PC-3 (cell line): ENCODE data around the gene DMKN. TPM values are rescaled to one million over a fixed set of nuclear protein-coding genes. Genes with fewer than 3 reads are reported as not detected.

ENCODE experiments used
- ATAC-seq: fragments of 200-7000 bp; cut with Tn5 transposase; 2 replicates; pipeline ENCODE4 v1.9.1; 2020; ENCODE audit warnings: mild to moderate bottlenecking, moderate library complexity
- BruUV-seq: library from RNA; stranded (reverse); fragments of 400-500 nt; replicated peaks from 2 replicates; lab custom pipeline; 2021; lab: Mats Ljungman, UMichigan
- CTCF ChIA-PET: fragments of 300-600 bp; sonication (Branson Sonifier 250); formaldehyde crosslinking; loops from one replicate; lab custom pipeline; 2022; ENCODE audit warnings: antibody characterized with exemption; lab: Charles Lee
- POLR2A ChIA-PET: fragments of 300-600 bp; sonication (Branson Sonifier 250); formaldehyde crosslinking; loops from one replicate; lab custom pipeline; 2022; ENCODE audit warnings: antibody characterized with exemption; ENCODE audit not compliant: unreplicated experiment; lab: Charles Lee
- DNase-seq: peaks from one replicate; pipeline ENCODE4 v3.0.0-alpha.2; 2015
- H2AFZ ChIP-seq: fragments of 300-600 bp; sonication (generic); 2 replicates; pipeline ENCODE4 v1.6.0; 2016; ENCODE audit warnings: antibody characterized with exemption, low read length
- H3F3A ChIP-seq: fragments of 300-600 bp; sonication (generic); one replicate; pipeline ENCODE4 v1.6.0; 2017; ENCODE audit warnings: antibody characterized with exemption, low read length, control low read depth, mild to moderate bottlenecking; ENCODE audit not compliant: unreplicated experiment
- H3K27ac ChIP-seq: fragments of 300-600 bp; sonication (generic); 2 replicates; pipeline ENCODE4 v1.5.1; 2016; ENCODE audit warnings: mild to moderate bottlenecking, low read length
- H3K27me3 ChIP-seq: fragments of 300-600 bp; sonication (generic); 2 replicates; pipeline ENCODE4 v1.6.1; 2016; ENCODE audit warnings: low read length, mixed read lengths
- H3K36me3 ChIP-seq: fragments of 300-600 bp; sonication (generic); 2 replicates; pipeline ENCODE4 v1.6.1; 2016; ENCODE audit warnings: low read depth, mixed run types, low read length, mixed read lengths
- H3K4me1 ChIP-seq: fragments of 300-600 bp; sonication (generic); 2 replicates; pipeline ENCODE4 v1.5.1; 2016; ENCODE audit warnings: low read length; ENCODE audit not compliant: insufficient read depth
- H3K4me2 ChIP-seq: fragments of 300-600 bp; sonication (generic); 2 replicates; pipeline ENCODE4 v1.6.0; 2016; ENCODE audit warnings: low read length
- H3K4me3 ChIP-seq: fragments of 300-600 bp; sonication (generic); 2 replicates; pipeline ENCODE4 v1.5.1; 2016; ENCODE audit warnings: mild to moderate bottlenecking, low read length, mixed read lengths
- H3K79me2 ChIP-seq: fragments of 300-600 bp; sonication (generic); 2 replicates; pipeline ENCODE4 v1.6.1; 2017; ENCODE audit warnings: low read length, mixed read lengths
- H3K9ac ChIP-seq: fragments of 300-600 bp; sonication (generic); 2 replicates; pipeline ENCODE4 v1.6.0; 2016; ENCODE audit warnings: mild to moderate bottlenecking, low read length
- H3K9me2 ChIP-seq: fragments of 300-600 bp; sonication (generic); replicated peaks from 2 replicates; pipeline ENCODE4 v1.6.1; 2016; ENCODE audit warnings: mixed run types, low read length, mixed read lengths
- H3K9me3 ChIP-seq: fragments of 300-600 bp; sonication (generic); 2 replicates; pipeline ENCODE4 v1.6.1; 2016; ENCODE audit warnings: low read length, mixed read lengths
- H4K20me1 ChIP-seq: fragments of 300-600 bp; sonication (generic); 2 replicates; pipeline ENCODE4 v1.6.1; 2016; ENCODE audit warnings: low read length, mixed read lengths
- CTCF ChIP-seq: fragments of 300-600 bp; sonication (generic); conservative IDR thresholded peaks from 2 replicates; pipeline ENCODE4 v1.5.1; 2017; ENCODE audit warnings: antibody characterized with exemption, low read depth, mild to moderate bottlenecking, low read length
- EZH2 ChIP-seq: fragments of 300-600 bp; sonication (generic); IDR thresholded peaks from one replicate; pipeline ENCODE4 v1.6.1; 2017; ENCODE audit warnings: antibody characterized with exemption, mild to moderate bottlenecking, low read length; ENCODE audit not compliant: unreplicated experiment
- EZH2phosphoT487 ChIP-seq: fragments of 300-600 bp; sonication (generic); IDR thresholded peaks from 2 replicates; pipeline ENCODE4 v1.6.1; 2018; ENCODE audit warnings: mild to moderate bottlenecking, antibody characterized with exemption, low read length, borderline replicate concordance
- intact Hi-C: fragments of 100-400 bp; cut with micrococcal nuclease; formaldehyde crosslinking; loops from 2 replicates; pipeline ENCODE4 v1.9.0; 2023
- total RNA-seq: library from RNA; depleted of rRNA; stranded (reverse); fragments of >200 nt; gene quantifications from 2 replicates; pipeline ENCODE4 v1.2.3, GENCODE V29; 2014

DMKN gene
- total RNA-seq, 1 experiment from 2014 or later, result 128 TPM

- Histone ChIP-seq H3F3A (no peaks in the 10 kb centered on the region), H3K9me2 (no peaks in the 10 kb centered on the region), H4K20me1 (no peaks in the 10 kb centered on the region), H3K79me2 (peaks cover 22% of the 10 kb centered on the region), H2AFZ (no peak overlapping the region), H3K27ac (no peak overlapping the region), H3K9me3 (no peaks in the 10 kb centered on the region), H3K27me3 (no peaks in the 10 kb centered on the region), H3K4me2 (no peak overlapping the region), H3K9ac (no peak overlapping the region), H3K4me1 (peaks cover 13% of the 10 kb centered on the region), H3K36me3 (no peaks in the 10 kb centered on the region), H3K4me3 (no peak overlapping the region)
- POLR2A ChIA-PET, result no interaction called here
- intact Hi-C loops, result loop anchor here (5.0 kb wide), 1 partner anchor 129 kb away; the partner anchor contains the start of gene ETV2
- CTCF ChIA-PET, result no interaction called here
- DNase-seq, result no peak
- no peak for TF ChIP-seq EZH2
- no peak for TF ChIP-seq EZH2phosphoT487
- TF ChIP-seq CTCF, result no peak
- no peak for ATAC-seq
- no TSS peak for BruUV-seq
Measured at GRCh38 chr19:35512831-35513627, 420 bp downstream of the DMKN start.

GRCh38 chr19:35511337-35511736 is 2.1 kb downstream of the DMKN start:
- H3K79me2 ChIP-seq, result peaks cover 25% of the 10 kb centered on the region
- DNase-seq (no peak), ATAC-seq (no peak)
- peaks cover 13% of the 10 kb centered on the region; the same call in 1 of the 2 replicates for H3K4me1 ChIP-seq
- H3K9me2 ChIP-seq, result no peaks in the 10 kb centered on the region
- BruUV-seq, result no TSS peak
- no peak overlapping the region for H2AFZ ChIP-seq
- no peak overlapping the region for H3K4me3 ChIP-seq
- H3K27ac ChIP-seq, result no peak overlapping the region
- intact Hi-C loops, result loop anchor here (5.0 kb wide), 1 partner anchor 131 kb away; the partner anchor contains the start of gene ETV2
- no peaks in the 10 kb centered on the region for H3F3A ChIP-seq
- ChIA-PET CTCF (no interaction called here), POLR2A (no interaction called here)
- H3K4me2 ChIP-seq, result no peak overlapping the region
- no peak for TF ChIP-seq CTCF
- no peak for TF ChIP-seq EZH2phosphoT487
- TF ChIP-seq EZH2, result no peak
- H3K9me3 ChIP-seq, result no peaks in the 10 kb centered on the region
- H3K36me3 ChIP-seq, result no peaks in the 10 kb centered on the region
- no peak overlapping the region for H3K9ac ChIP-seq
- H4K20me1 ChIP-seq, result no peaks in the 10 kb centered on the region
- no peaks in the 10 kb centered on the region for H3K27me3 ChIP-seq

- Histone ChIP-seq H3F3A (no peaks in the 10 kb centered on the region), H3K4me3 (peak overlapping the region; percentile 96; the same call in 1 of the 2 replicates), H2AFZ (peak overlapping the region; percentile 92), H3K9me2 (no peaks in the 10 kb centered on the region), H3K4me1 (peaks cover 13% of the 10 kb centered on the region; the same call in 1 of the 2 replicates), H3K27ac (no peak overlapping the region), H3K4me2 (peak overlapping the region; percentile 86), H3K9me3 (no peaks in the 10 kb centered on the region), H3K9ac (no peak overlapping the region), H4K20me1 (no peaks in the 10 kb centered on the region), H3K79me2 (peaks cover 25% of the 10 kb centered on the region), H3K36me3 (no peaks in the 10 kb centered on the region), H3K27me3 (no peaks in the 10 kb centered on the region)
- CTCF ChIA-PET, result interaction anchor here (0.6 kb wide), 1 partner anchor 19 kb away, joined by 3 read pairs; no protein-coding TSS in a partner anchor
- no TSS peak for BruUV-seq
- TF ChIP-seq EZH2 (no peak), CTCF (no peak), EZH2phosphoT487 (no peak)
- ATAC-seq (no peak), DNase-seq (no peak)
- POLR2A ChIA-PET, result interaction anchor here (0.7 kb wide), 1 partner anchor 138 kb away, joined by 3 read pairs; the partner anchor contains the start of gene COX6B1
- intact Hi-C loops, result loop anchor here (5.0 kb wide), 1 partner anchor 132 kb away; the partner anchor contains the start of gene ETV2
Measured at GRCh38 chr19:35510626-35510964, 2.9 kb downstream of the DMKN start.
